ENCODE results near the gene SWT1.

SWT1 gene

GRCh38 chr1:185156854-185157598 is at the start of gene SWT1, which contains the start of gene TRMT1L:
Gene SWT1, plus strand, starts transcription at chr1:185157167. Its CDS starts 3,675 bp downstream, at chr1:185160842.
Gene TRMT1L, minus strand, starts transcription at chr1:185156953. Its CDS starts 241 bp downstream, at chr1:185156712.
- peak; percentile 92 for DNase-seq (ENCODE audit: low spot score)

- DNase-seq (ENCODE audit: low spot score) = no peak
Observed at GRCh38 chr1:185108321-185108720, 48.6 kb upstream of the SWT1 start.

- no peak for DNase-seq (ENCODE audit: low spot score)
Observed at GRCh38 chr1:185110145-185110544, 46.8 kb upstream of the SWT1 start.

- DNase-seq (ENCODE audit: low spot score) = no peak
Observed at GRCh38 chr1:185111873-185112272, 45.1 kb upstream of the SWT1 start.

GRCh38 chr1:185112356-185112755 is 44.6 kb upstream of the SWT1 start:
- DNase-seq (ENCODE audit: low spot score) = no peak

- DNase-seq (ENCODE audit: low spot score) = no peak
Observed at GRCh38 chr1:185129708-185130107, 27.3 kb upstream of the SWT1 start.

- no peak for DNase-seq (ENCODE audit: low spot score)
Observed at GRCh38 chr1:185132534-185132933, 24.4 kb upstream of the SWT1 start.

- DNase-seq (ENCODE audit: low spot score) = no peak
Observed at GRCh38 chr1:185137896-185138545, 18.9 kb upstream of the SWT1 start.

GRCh38 chr1:185139246-185139645 is 17.7 kb upstream of the SWT1 start:
- no peak for DNase-seq (ENCODE audit: low spot score)

- DNase-seq (ENCODE audit: low spot score) = no peak
Observed at GRCh38 chr1:185144233-185144632, 12.7 kb upstream of the SWT1 start.

GRCh38 chr1:185151215-185151614 is 5.8 kb upstream of the SWT1 start:
- no peak for DNase-seq (ENCODE audit: low spot score)

- DNase-seq (ENCODE audit: low spot score) = no peak
Observed at GRCh38 chr1:185152187-185152767, 4.7 kb upstream of the SWT1 start.

- DNase-seq (ENCODE audit: low spot score) = no peak
Observed at GRCh38 chr1:185154912-185155513, 2.0 kb upstream of the SWT1 start.

- no peak for DNase-seq (ENCODE audit: low spot score)
Observed at GRCh38 chr1:185155600-185156287, 1.2 kb upstream of the SWT1 start.

- DNase-seq (ENCODE audit: low spot score) = peak; percentile 54
Observed at GRCh38 chr1:185156288-185156853, 596 bp upstream of the SWT1 start.

- no peak for DNase-seq (ENCODE audit: low spot score)
Observed at GRCh38 chr1:185157599-185158412, 839 bp downstream of the SWT1 start.

- no peak for DNase-seq (ENCODE audit: low spot score)
Observed at GRCh38 chr1:185158800-185159199, 1.8 kb downstream of the SWT1 start.

- DNase-seq (ENCODE audit: low spot score) = no peak
Observed at GRCh38 chr1:185159966-185160365, 3.0 kb downstream of the SWT1 start.

GRCh38 chr1:185162491-185162890 is 5.5 kb downstream of the SWT1 start:
- no peak for DNase-seq (ENCODE audit: low spot score)

GRCh38 chr1:185166106-185166505 is 9.1 kb downstream of the SWT1 start:
- no peak for DNase-seq (ENCODE audit: low spot score)

GRCh38 chr1:185170291-185170848 is 13.4 kb downstream of the SWT1 start:
- DNase-seq (ENCODE audit: low spot score) = peak; percentile 65
